GM12878 (cell line): ENCODE data around the gene PPRC1. TPM values are rescaled to one million over a fixed set of nuclear protein-coding genes. Genes with fewer than 3 reads are reported as not detected.

ENCODE experiments used
- ATAC-seq: fragments of 200-7000 bp; cut with Tn5 transposase; 3 replicates; pipeline ENCODE4 v1.9.1; 2020; ENCODE audit warnings: mild to moderate bottlenecking, moderate library complexity
- BruUV-seq: library from RNA; stranded (reverse); fragments of 400-500 nt; replicated peaks from 2 replicates; lab custom pipeline; 2021; lab: Mats Ljungman, UMichigan
- CTCF ChIA-PET: fragments of 300-600 bp; sonication (Branson Sonifier 250); formaldehyde crosslinking; extraction: SDS; loops from one replicate; lab custom pipeline; 2021; ENCODE audit warnings: inconsistent platforms; lab: Yijun Ruan, JAX
- POLR2A ChIA-PET: fragments of 350-600 bp; formaldehyde crosslinking; extraction: SDS; loops from one replicate; lab custom pipeline; 2021; ENCODE audit warnings: inconsistent platforms; lab: Charles Lee
- RAD21 ChIA-PET: fragments of 300-600 bp; sonication (Branson Sonifier 250); formaldehyde crosslinking; loops from one replicate; lab custom pipeline; 2023; ENCODE audit warnings: antibody characterized with exemption; ENCODE audit not compliant: unreplicated experiment; lab: Charles Lee
- SMC1A ChIA-PET: fragments of 300-600 bp; sonication (Branson Sonifier 250); formaldehyde crosslinking; loops from one replicate; lab custom pipeline; 2023; ENCODE audit not compliant: unreplicated experiment, uncharacterized antibody; lab: Charles Lee
- DNase-seq: peaks from one replicate; pipeline ENCODE4 v3.0.0-alpha.2; 2011; ENCODE audit warnings: low read depth, low spot score
- FAIRE-seq: peaks from 3 replicates; lab custom pipeline; 2011; peaks lifted over from hg19 to GRCh38; lab: Jason Lieb, UNC
- H2AFZ ChIP-seq: 2 replicates; pipeline ENCODE4 v1.6.0; 2011; ENCODE audit warnings: low read depth, low read length, control low read depth; ENCODE audit not compliant: control insufficient read depth
- H3K27ac ChIP-seq: 2 replicates; pipeline ENCODE4 v1.5.1; 2011; ENCODE audit warnings: control low read depth; ENCODE audit not compliant: control insufficient read depth, insufficient read depth
- H3K27me3 ChIP-seq, 2 experiments: replicated peaks in 1 of 2; 2 replicates each; pipeline versions ENCODE4 v1.6.0 to v1.6.1; 2011; ENCODE audit warnings: low read length in 1 of 2; ENCODE audit not compliant: control insufficient read depth in 2 of 2, insufficient read depth in 2 of 2
- H3K36me3 ChIP-seq, 2 experiments: 2 replicates each; pipeline ENCODE4 v1.5.1; 2011; ENCODE audit warnings: low read length in 1 of 2; ENCODE audit not compliant: control insufficient read depth in 2 of 2, insufficient read depth in 2 of 2
- H3K4me1 ChIP-seq: 2 replicates; pipeline ENCODE4 v1.6.1; 2011; ENCODE audit warnings: mild to moderate bottlenecking, low read length, moderate library complexity, mixed read lengths; ENCODE audit not compliant: control insufficient read depth, insufficient read depth
- H3K4me2 ChIP-seq: 2 replicates; pipeline ENCODE4 v1.6.0; 2011; ENCODE audit warnings: control low read depth; ENCODE audit not compliant: control insufficient read depth, insufficient read depth
- H3K4me3 ChIP-seq: fragments of 200-600 bp; sonication (generic); 2 replicates; pipeline ENCODE4 v1.5.1; 2016
- H3K79me2 ChIP-seq: 2 replicates; pipeline ENCODE4 v1.6.0; 2011; ENCODE audit warnings: low read length; ENCODE audit not compliant: control insufficient read depth, insufficient read depth
- H3K9ac ChIP-seq: 2 replicates; pipeline ENCODE4 v1.8.0; 2011; ENCODE audit warnings: low read length, control low read depth, mixed read lengths; ENCODE audit not compliant: control insufficient read depth, insufficient read depth
- H3K9me3 ChIP-seq: replicated peaks from 3 replicates; pipeline ENCODE4 v1.5.1; 2011; ENCODE audit warnings: mild to moderate bottlenecking, low read length; ENCODE audit not compliant: control insufficient read depth, insufficient read depth
- H4K20me1 ChIP-seq: 2 replicates; pipeline ENCODE4 v1.6.0; 2011; ENCODE audit not compliant: control insufficient read depth, insufficient read depth
- BRCA1 ChIP-seq: IDR thresholded peaks from 2 replicates; pipeline ENCODE4 v1.6.1; 2011; ENCODE audit warnings: low read depth, low read length, improper control_type of control experiment
- MXI1 ChIP-seq: fragments of 150-350 bp; IDR thresholded peaks from 2 replicates; pipeline ENCODE4 v1.6.1; 2011; ENCODE audit warnings: low read depth, mild to moderate bottlenecking, inconsistent platforms, low read length, improper control_type of control experiment
- NFYB ChIP-seq: IDR thresholded peaks from 2 replicates; pipeline ENCODE4 v1.6.1; 2011; ENCODE audit warnings: low read depth, mild to moderate bottlenecking, low read length, improper control_type of control experiment, moderate library complexity; ENCODE audit not compliant: insufficient read depth
- PBX3 ChIP-seq: IDR thresholded peaks from 2 replicates; pipeline ENCODE4 v1.6.1; 2011; ENCODE audit warnings: mild to moderate bottlenecking, low read depth, low read length, moderate library complexity; ENCODE audit not compliant: insufficient replicate concordance
- POLR2AphosphoS2 ChIP-seq: IDR thresholded peaks from 2 replicates; pipeline ENCODE4 v1.6.1; 2011; ENCODE audit warnings: low read depth, mild to moderate bottlenecking, low read length, improper control_type of control experiment, moderate library complexity
- RCOR1 ChIP-seq: conservative IDR thresholded peaks from 2 replicates; pipeline ENCODE4 v1.6.1; 2012; ENCODE audit warnings: low read depth, low read length, improper control_type of control experiment
- ZNF274 ChIP-seq: IDR thresholded peaks from one replicate; pipeline ENCODE4 v1.8.0; 2011; ENCODE audit not compliant: insufficient read length, insufficient read depth
- WGBS: methylation state at CpG from one replicate; pipeline ENCODE4 v1.1.6; 2016; ENCODE audit warnings: low lambda C conversion rate; ENCODE audit not compliant: insufficient replicate concordance, insufficient coverage; ENCODE audit errors: missing lambda C conversion rate; 5-methylcytosine and 5-hydroxymethylcytosine counted together
- in situ Hi-C: fragments of 300-500 bp; cut with MboI; formaldehyde crosslinking; loops from 9 replicates; pipeline ENCODE4 v1.14.3; 2018; ENCODE audit warnings: mixed read lengths
- intact Hi-C: fragments of 100-400 bp; cut with micrococcal nuclease; formaldehyde crosslinking; loops from one replicate; pipeline ENCODE4 v1.14.2; 2022; ENCODE audit not compliant: unreplicated experiment
- polyA plus RNA-seq, 11 experiments: library from polyadenylated mRNA; depleted of rRNA in 4 of 11; unstranded in 6 of 11; stranded (reverse) in 5 of 11; fragments of >200 nt; fragmentation: Nextera tagmentation in 4 of 11; fragmentation: Illumina TruSeq in 1 of 11; extraction: Ambion mirVana in 4 of 11; extraction: Trizol in 1 of 11; gene quantifications; 1 replicate in 1 of 11; 2 replicates in 10 of 11; pipeline versions ENCODE4 v1.2.1 to v1.2.3, GENCODE V29; 2011 to 2016; ENCODE audit warnings: inconsistent platforms in 2 of 11, missing spikeins in 2 of 11, low read depth in 1 of 11
- total RNA-seq, 4 experiments: library from RNA; depleted of rRNA in 3 of 4; stranded (reverse); fragments of >200 nt in 3 of 4; fragmentation: Illumina TruSeq in 1 of 4; extraction: Trizol in 1 of 4; gene quantifications; 2 replicates each; pipeline versions ENCODE4 v1.2.1 to v1.2.3, GENCODE V29; 2013 to 2021

PPRC1 gene
- total and polyA plus RNA-seq, 10 of the 15 experiments (the other 5 are each of a cell fraction or from before 2014, with no cell fraction given), result 13.1 to 69.8 (median 32.4) TPM

GRCh38 chr10:102085336-102085735 lies 47.5 kb upstream of the PPRC1 start:
- SMC1A ChIA-PET, result interaction anchor here (0.6 kb wide), 1 partner anchor 31 kb away, joined by 3 read pairs; no protein-coding TSS in a partner anchor
- intact Hi-C loops (no loop called here), in situ Hi-C loops (loop anchor here (25.0 kb wide), 1 partner anchor 873 kb away; no protein-coding TSS in a partner anchor)
- WGBS, result 94% methylated on average over 3 of the region's 3 CpGs
- POLR2A ChIA-PET, result no interaction called here
- RAD21 ChIA-PET, result no interaction called here
- H3K27ac ChIP-seq, result no peak overlapping the region
- H3K79me2 ChIP-seq, result no peaks in the 10 kb centered on the region
- H3K4me1 ChIP-seq, result no peaks in the 10 kb centered on the region
- H3K4me2 ChIP-seq, result no peak overlapping the region
- CTCF ChIA-PET, result interaction anchor here (0.9 kb wide), 1 partner anchor 12 kb away, joined by 3 read pairs; no protein-coding TSS in a partner anchor
- no peaks in the 10 kb centered on the region for H3K36me3 ChIP-seq
- no peak for ATAC-seq
- no peak overlapping the region for H3K9ac ChIP-seq
- H4K20me1 ChIP-seq, result no peaks in the 10 kb centered on the region
- TF ChIP-seq BRCA1, result no peak
- TF ChIP-seq ZNF274, result no peak
- TF ChIP-seq NFYB, result no peak
- BruUV-seq, result no TSS peak
- no peak for FAIRE-seq
- no peaks in the 10 kb centered on the region for H3K27me3 ChIP-seq
- no peak for DNase-seq
- H2AFZ ChIP-seq, result no peak overlapping the region
- H3K9me3 ChIP-seq, result no peaks in the 10 kb centered on the region
- no peak overlapping the region for H3K4me3 ChIP-seq

- H3K36me3 ChIP-seq, result no peaks in the 10 kb centered on the region
- ATAC-seq (no peak), DNase-seq (no peak), FAIRE-seq (no peak)
- no peak overlapping the region for H3K4me2 ChIP-seq
- no peak overlapping the region for H2AFZ ChIP-seq
- H3K4me1 ChIP-seq, result no peaks in the 10 kb centered on the region
- H3K27ac ChIP-seq, result no peak overlapping the region
- no peaks in the 10 kb centered on the region for H3K79me2 ChIP-seq
- ChIA-PET SMC1A (no interaction called here), POLR2A (interaction anchor here (0.7 kb wide), 1 partner anchor 337 kb away, joined by 3 read pairs; no protein-coding TSS in a partner anchor), CTCF (no interaction called here), RAD21 (no interaction called here)
- H3K9ac ChIP-seq, result no peak overlapping the region
- intact Hi-C loops, result no loop called here
- H3K9me3 ChIP-seq, result no peaks in the 10 kb centered on the region
- no peak for TF ChIP-seq RCOR1
- no peak for TF ChIP-seq POLR2AphosphoS2
- no peak for TF ChIP-seq MXI1
- TF ChIP-seq ZNF274, result no peak
- no peak for TF ChIP-seq PBX3
- in situ Hi-C loops, result loop anchor here (25.0 kb wide), 1 partner anchor 874 kb away; no protein-coding TSS in a partner anchor
- WGBS, result 95% methylated on average over 8 of the region's 8 CpGs
- H4K20me1 ChIP-seq, result no peaks in the 10 kb centered on the region
- no TSS peak for BruUV-seq
- H3K27me3 ChIP-seq, result no peaks in the 10 kb centered on the region
- H3K4me3 ChIP-seq, result no peak overlapping the region
These were observed 46.6 kb upstream of the PPRC1 start for GRCh38 chr10:102086196-102086595.
